ENCODE data around the gene LRRC46. TPM values are rescaled to one million over a fixed set of nuclear protein-coding genes. Genes with fewer than 3 reads are reported as not detected.

The LRRC46 gene
- total RNA-seq = 1 to 10 TPM in 3 of 7 donors, under 1 TPM in 4; 0.42 to 1.3 (median 0.66) TPM
- 1 to 10 TPM; 1.0 to 1.4 (median 1.2) TPM for polyA plus RNA-seq
- long read RNA-seq, donor 1, partial matches to known transcripts = 0 of 1 reads
- long read RNA-seq, donor 1, other reads (novel, unspliced or antisense) = 0 of 1 reads
- long read RNA-seq, donor 2 = 0 reads

DNA sequence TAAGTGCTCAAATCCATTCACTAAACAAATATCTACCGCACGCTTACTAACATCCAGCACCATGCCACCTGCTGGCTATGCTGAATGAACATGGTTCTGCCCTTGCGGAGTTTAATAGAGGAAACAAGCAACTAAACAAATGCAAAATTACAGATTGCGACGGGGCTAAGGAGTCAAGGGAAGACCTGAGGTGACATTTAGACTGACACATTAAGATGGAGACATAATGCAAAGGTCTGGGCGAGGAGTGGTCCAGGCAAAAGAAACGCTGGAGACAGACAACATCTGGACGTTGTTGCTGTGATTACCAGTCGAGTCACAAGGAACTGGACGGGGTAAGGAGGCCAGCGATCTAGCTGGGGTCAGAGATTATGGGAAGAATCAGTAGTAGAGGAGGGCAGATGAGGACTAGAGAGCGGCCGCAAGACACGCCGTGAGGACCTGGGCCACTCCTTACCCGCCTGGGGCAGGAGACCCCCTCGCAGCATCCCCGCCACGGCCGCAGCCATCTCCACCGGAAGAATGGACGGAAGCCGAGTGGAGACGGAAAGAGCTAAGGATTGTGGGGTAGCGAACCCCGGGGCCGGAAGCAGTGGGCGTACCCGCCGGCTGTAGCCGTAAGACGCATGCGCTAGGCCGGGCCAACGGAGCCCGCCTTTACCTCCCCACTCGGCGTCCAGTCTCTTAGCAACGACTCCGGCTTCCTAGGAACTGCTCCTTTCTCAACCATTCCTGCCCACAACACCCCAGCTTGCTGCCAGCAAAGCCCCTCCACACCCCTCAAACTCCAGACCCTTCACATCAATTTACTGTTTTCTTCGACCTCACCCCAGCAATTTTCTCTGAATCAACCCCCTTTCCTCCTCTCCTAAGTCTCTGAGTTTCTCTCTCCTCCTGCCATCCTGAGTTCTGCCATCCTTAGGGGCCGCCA lies at the start of gene LRRC46, which contains the start of gene MRPL10:
TSS of gene LRRC46 (plus strand) at position 668 of the 931 bp plus-strand sequence. CDS start 320 bp downstream, outside the sequence.
TSS of gene MRPL10 (minus strand) at position 539 of the 931 bp plus-strand sequence. CDS start at position 509, 30 bp downstream.
- intact Hi-C loops (cut with DNase I; ENCODE audit: low total_unique reads) = no loop called here
- H3K4me3 ChIP-seq = peak within 1 kb of the TSS; percentile 75 to 96 (median 90)
- H3K27ac ChIP-seq = peak within 1 kb of the TSS; percentile 80 to 94 (median 90)
- no peaks in the 10 kb centered on the region for H3K9me3 ChIP-seq
- peaks cover 9 to 80% (median 54%) of the 10 kb centered on the region in 6 donors for H3K4me1 ChIP-seq
- peaks cover 0 to 45% (median 31%) of the 10 kb centered on the region in 6 donors for H3K36me3 ChIP-seq
- peak; percentile 97 for DNase-seq
- TF ChIP-seq POLR2A (IDR thresholded peaks at IDR 0.05) (peak in 2 of 3 donors; percentile 63 to 67), POLR2AphosphoS5 (IDR thresholded peaks at IDR 0.05) (peak; percentile 98 to 99 (median 99)), CTCF (IDR thresholded peaks at IDR 0.05 in 8 of 11, conservative IDR thresholded peaks at IDR 0.05 in 3 of 11) (peak in 3 of 11 experiments; percentile 3 to 21 (median 20))
- 0 to 1% (median 0%) methylated on average over 38 to 42 of the region's 42 CpGs for WGBS, 5 donors
- no peaks in the 10 kb centered on the region for H3K27me3 ChIP-seq (replicated peaks in 1 of 7)

GRCh38 chr17:47785538-47786123 lies 45.8 kb upstream of the LRRC46 start:
- no peak overlapping the region for H3K27ac ChIP-seq
- no peaks in the 10 kb centered on the region for H3K36me3 ChIP-seq
- no peak for DNase-seq
- 30 to 47% (median 44%) methylated on average over 5 of the region's 5 CpGs for WGBS, 5 donors
- H3K4me1 ChIP-seq = peaks cover 9 to 16% (median 10%) of the 10 kb centered on the region in 6 donors
- H3K9me3 ChIP-seq = no peaks in the 10 kb centered on the region
- H3K27me3 ChIP-seq (replicated peaks in 1 of 7) = peaks cover 0 to 80% (median 31%) of the 10 kb centered on the region in 7 donors
- TF ChIP-seq POLR2AphosphoS5 (IDR thresholded peaks at IDR 0.05) (no peak), POLR2A (IDR thresholded peaks at IDR 0.05) (no peak), CTCF (IDR thresholded peaks at IDR 0.05 in 8 of 11, conservative IDR thresholded peaks at IDR 0.05 in 3 of 11) (no peak)
- H3K4me3 ChIP-seq = no peak overlapping the region
- intact Hi-C loops (cut with DNase I; ENCODE audit: low total_unique reads) = no loop called here

GRCh38 chr17:47789611-47790561 lies 41.6 kb upstream of the LRRC46 start:
- peak; percentile 85 for DNase-seq
- intact Hi-C loops (cut with DNase I; ENCODE audit: low total_unique reads) = loop anchor here (10.0 kb wide), 1 partner anchor 95 kb away; the partner anchor contains the start of gene TBKBP1
- no peaks in the 10 kb centered on the region for H3K9me3 ChIP-seq
- no peaks in the 10 kb centered on the region for H3K36me3 ChIP-seq
- no peak overlapping the region for H3K27ac ChIP-seq
- peak in 2 of 3 donors; percentile 10 to 47 for TF ChIP-seq POLR2AphosphoS5 (IDR thresholded peaks at IDR 0.05)
- TF ChIP-seq POLR2A (IDR thresholded peaks at IDR 0.05) = no peak
- peak in 10 of 11 experiments; percentile 11 to 64 (median 45) for TF ChIP-seq CTCF (IDR thresholded peaks at IDR 0.05 in 8 of 11, conservative IDR thresholded peaks at IDR 0.05 in 3 of 11)
- WGBS, 5 donors = 1 to 3% (median 2%) methylated on average over 34 to 70 of the region's 70 CpGs
- H3K27me3 ChIP-seq (replicated peaks in 1 of 7) = peaks cover 0 to 94% (median 70%) of the 10 kb centered on the region in 7 donors
- H3K4me3 ChIP-seq = peak overlapping the region; percentile 14 to 69 (median 44)
- H3K4me1 ChIP-seq = peaks cover 9 to 16% (median 10%) of the 10 kb centered on the region in 6 donors

All from spleen (tissue), 13 donors.